ENCODE data around the gene ZNF354C.

Gene ZNF354C

DNA sequence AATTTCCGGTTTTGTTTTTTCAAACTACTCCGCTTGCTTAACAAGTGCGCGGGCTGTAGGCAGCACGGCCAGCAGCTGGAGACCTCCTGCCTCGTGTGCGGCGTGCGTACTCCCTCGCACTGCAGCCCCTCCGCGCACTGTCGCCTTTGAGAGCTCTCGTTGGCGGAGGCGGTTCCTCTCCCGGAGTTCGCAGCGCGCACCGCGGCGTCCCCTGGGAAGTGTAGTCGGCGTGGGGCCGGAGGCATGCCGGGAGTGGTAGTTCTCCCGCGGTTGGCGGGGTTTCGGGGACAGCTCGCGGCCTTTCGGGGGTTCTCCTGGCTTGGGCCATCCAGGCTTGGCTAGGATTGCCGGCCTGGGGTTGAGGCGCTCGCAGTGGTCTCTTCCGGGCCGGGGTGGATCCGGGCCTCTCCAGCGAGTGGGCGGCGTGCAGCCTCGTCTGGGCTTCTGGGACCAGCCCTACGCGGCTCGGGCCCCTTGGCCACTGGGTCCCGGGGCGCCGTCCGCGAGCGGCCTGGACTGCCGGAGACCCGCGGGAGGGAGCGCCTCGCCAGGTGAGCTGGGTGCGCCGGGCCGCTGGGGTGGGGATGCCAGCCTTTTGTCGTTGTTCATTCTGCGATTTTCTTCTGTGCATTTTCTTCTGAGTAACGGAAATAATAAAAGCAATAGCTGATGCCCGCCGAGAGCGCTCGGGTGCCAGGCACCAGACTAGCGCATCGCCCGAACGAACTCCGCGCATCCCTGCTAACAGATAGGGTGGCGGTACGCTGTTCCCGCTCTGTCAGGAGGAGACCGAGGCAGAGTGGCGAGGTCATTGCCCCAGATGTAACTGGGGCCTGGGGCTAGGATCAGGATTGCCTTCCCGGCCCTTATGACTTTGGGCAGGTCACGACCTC, at the start of gene ZNF354C:
TSS of gene ZNF354C (plus strand) at position 258 of the 893 bp plus-strand sequence. CDS start 1,696 bp downstream, outside the sequence.
- peak; percentile 99 for ATAC-seq
- TF ChIP-seq SNAI2 (CRISPR knock-in tag; IDR thresholded peaks at IDR 0.05) (peak; percentile 62; the same call in 1 of the 2 replicates), ZNF565 (CRISPR knock-in tag; conservative IDR thresholded peaks at IDR 0.05; ENCODE audit: low read depth) (no peak), ZFP3 (CRISPR knock-in tag; IDR thresholded peaks at IDR 0.05) (peak; percentile 59; the same call in 1 of the 2 replicates)
- TF ChIP-seq, protein P1, sequence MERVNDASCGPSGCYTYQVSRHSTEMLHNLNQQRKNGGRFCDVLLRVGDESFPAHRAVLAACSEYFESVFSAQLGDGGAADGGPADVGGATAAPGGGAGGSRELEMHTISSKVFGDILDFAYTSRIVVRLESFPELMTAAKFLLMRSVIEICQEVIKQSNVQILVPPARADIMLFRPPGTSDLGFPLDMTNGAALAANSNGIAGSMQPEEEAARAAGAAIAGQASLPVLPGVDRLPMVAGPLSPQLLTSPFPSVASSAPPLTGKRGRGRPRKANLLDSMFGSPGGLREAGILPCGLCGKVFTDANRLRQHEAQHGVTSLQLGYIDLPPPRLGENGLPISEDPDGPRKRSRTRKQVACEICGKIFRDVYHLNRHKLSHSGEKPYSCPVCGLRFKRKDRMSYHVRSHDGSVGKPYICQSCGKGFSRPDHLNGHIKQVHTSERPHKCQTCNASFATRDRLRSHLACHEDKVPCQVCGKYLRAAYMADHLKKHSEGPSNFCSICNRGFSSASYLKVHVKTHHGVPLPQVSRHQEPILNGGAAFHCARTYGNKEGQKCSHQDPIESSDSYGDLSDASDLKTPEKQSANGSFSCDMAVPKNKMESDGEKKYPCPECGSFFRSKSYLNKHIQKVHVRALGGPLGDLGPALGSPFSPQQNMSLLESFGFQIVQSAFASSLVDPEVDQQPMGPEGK (CRISPR knock-in tag; IDR thresholded peaks at IDR 0.05; ENCODE audit: borderline replicate concordance): no peak

DNA sequence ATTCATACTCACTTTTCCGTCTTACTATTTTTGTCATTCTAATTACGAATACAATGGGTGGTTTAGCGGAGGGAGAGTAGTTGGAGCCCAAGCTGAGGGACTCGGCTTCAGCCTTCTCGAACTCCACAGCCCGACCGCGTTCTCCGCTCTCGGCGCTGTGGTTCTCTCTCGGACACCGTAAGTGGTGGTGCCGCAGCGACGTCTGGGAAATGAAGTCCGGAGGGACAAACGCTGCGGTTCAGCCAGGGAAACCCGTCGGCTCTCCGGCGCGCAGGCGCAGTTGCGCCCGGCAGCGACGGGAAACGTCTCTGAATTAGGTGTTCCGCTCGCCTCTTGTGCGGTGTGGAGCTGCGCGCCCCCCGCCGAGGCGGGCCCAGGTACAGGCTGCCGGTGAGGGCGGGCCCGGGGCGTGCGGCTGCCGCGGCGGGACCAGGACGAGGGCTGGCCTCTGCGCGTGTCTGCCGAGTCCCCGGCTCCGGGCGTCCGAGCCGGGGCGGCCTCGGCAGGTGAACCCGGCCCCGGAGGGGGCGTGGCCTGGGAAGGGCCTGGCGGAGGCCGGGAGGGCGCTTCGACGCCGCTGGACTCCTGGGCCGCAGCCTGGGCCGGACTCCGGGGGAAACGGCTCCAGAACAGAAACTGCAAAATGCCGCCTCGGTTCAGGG, 36.5 kb upstream of the ZNF354C start, which contains the start of gene ZNF879:
TSS of gene ZNF879 (plus strand) at position 277 of the 662 bp plus-strand sequence. CDS start 1,201 bp downstream, outside the sequence.
- peak; percentile 97 for ATAC-seq
- TF ChIP-seq CSDC2 (CRISPR knock-in tag; IDR thresholded peaks at IDR 0.05) (no peak), SNAI2 (CRISPR knock-in tag; IDR thresholded peaks at IDR 0.05) (no peak), ZC3H10 (CRISPR knock-in tag; IDR thresholded peaks at IDR 0.05) (no peak), PPARA (CRISPR knock-in tag; IDR thresholded peaks at IDR 0.05; ENCODE audit: borderline replicate concordance) (no peak), TCF4 (CRISPR knock-in tag; IDR thresholded peaks at IDR 0.05; ENCODE audit: borderline replicate concordance) (no peak), GLIS3 (CRISPR knock-in tag; IDR thresholded peaks at IDR 0.05) (no peak), CSRNP3 (CRISPR knock-in tag; IDR thresholded peaks at IDR 0.05) (no peak), ZFP30 (CRISPR knock-in tag; IDR thresholded peaks at IDR 0.05) (no peak), RARB (CRISPR knock-in tag; IDR thresholded peaks at IDR 0.05) (no peak), ARNTL (CRISPR knock-in tag; IDR thresholded peaks at IDR 0.05; ENCODE audit: borderline replicate concordance, low read depth) (no peak), TOX (CRISPR knock-in tag; IDR thresholded peaks at IDR 0.05; ENCODE audit: borderline replicate concordance) (no peak), BACH2 (CRISPR knock-in tag; IDR thresholded peaks at IDR 0.05; ENCODE audit: borderline replicate concordance) (no peak), OSR1 (CRISPR knock-in tag; IDR thresholded peaks at IDR 0.05) (no peak), TSHZ2 (CRISPR knock-in tag; IDR thresholded peaks at IDR 0.05) (no peak), ZNF8 (CRISPR knock-in tag; IDR thresholded peaks at IDR 0.05) (no peak)
- TF ChIP-seq, protein P2, sequence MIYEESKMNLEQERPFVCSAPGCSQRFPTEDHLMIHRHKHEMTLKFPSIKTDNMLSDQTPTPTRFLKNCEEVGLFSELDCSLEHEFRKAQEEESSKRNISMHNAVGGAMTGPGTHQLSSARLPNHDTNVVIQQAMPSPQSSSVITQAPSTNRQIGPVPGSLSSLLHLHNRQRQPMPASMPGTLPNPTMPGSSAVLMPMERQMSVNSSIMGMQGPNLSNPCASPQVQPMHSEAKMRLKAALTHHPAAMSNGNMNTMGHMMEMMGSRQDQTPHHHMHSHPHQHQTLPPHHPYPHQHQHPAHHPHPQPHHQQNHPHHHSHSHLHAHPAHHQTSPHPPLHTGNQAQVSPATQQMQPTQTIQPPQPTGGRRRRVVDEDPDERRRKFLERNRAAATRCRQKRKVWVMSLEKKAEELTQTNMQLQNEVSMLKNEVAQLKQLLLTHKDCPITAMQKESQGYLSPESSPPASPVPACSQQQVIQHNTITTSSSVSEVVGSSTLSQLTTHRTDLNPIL (CRISPR knock-in tag; IDR thresholded peaks at IDR 0.05; ENCODE audit: low read depth): no peak

DNA sequence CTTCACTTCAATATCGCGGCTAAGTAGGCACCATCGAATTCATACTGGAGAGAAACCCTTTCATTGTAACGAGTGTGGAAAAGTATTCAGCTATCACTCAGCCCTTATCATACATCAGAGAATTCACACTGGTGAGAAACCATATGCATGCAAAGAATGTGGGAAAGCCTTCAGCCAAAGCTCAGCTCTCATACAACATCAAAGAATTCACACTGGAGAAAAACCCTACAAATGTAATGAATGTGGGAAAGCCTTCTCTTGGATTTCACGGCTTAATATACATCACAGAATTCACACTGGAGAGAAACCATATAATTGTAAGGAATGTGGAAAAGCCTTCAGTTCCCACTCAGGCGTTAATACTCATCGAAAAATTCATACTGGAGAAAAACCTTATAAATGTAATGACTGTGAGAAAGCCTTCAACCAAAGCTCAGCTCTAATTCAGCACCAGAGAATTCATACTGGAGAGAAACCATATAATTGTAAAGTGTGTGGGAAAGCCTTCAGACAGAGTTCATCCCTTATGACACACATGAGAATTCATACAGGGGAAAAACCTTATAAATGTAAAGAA, 27.1 kb upstream of the ZNF354C start:
- no peak for TF ChIP-seq ZC3H10 (CRISPR knock-in tag; IDR thresholded peaks at IDR 0.05)
- TF ChIP-seq ZFP30 (CRISPR knock-in tag; IDR thresholded peaks at IDR 0.05): no peak
- TF ChIP-seq ZFP3 (CRISPR knock-in tag; IDR thresholded peaks at IDR 0.05): no peak
- no peak for ATAC-seq
